GM21737 (cell line): Measurements from ENCODE around the gene IL21R.
A peak's percentile ranks its signal among the peaks of the same experiment; 100 is the strongest.
"Not testable (repeated sequence)": the region's sequence is repeated elsewhere in the genome, so short reads cannot be mapped to it uniquely, and the experiment has no call there.

Experiments
- ATAC-seq: cut with Tn5 transposase; IDR thresholded peaks from one replicate; pipeline ENCODE4 v1.9.1; 2021; ENCODE audit warnings: mild to moderate bottlenecking, moderate library complexity; ENCODE audit not compliant: unreplicated experiment

Gene IL21R

GRCh38 chr16:27374804-27375425 lies 27.1 kb upstream of the IL21R start:
- peak; percentile 52 for ATAC-seq

DNA sequence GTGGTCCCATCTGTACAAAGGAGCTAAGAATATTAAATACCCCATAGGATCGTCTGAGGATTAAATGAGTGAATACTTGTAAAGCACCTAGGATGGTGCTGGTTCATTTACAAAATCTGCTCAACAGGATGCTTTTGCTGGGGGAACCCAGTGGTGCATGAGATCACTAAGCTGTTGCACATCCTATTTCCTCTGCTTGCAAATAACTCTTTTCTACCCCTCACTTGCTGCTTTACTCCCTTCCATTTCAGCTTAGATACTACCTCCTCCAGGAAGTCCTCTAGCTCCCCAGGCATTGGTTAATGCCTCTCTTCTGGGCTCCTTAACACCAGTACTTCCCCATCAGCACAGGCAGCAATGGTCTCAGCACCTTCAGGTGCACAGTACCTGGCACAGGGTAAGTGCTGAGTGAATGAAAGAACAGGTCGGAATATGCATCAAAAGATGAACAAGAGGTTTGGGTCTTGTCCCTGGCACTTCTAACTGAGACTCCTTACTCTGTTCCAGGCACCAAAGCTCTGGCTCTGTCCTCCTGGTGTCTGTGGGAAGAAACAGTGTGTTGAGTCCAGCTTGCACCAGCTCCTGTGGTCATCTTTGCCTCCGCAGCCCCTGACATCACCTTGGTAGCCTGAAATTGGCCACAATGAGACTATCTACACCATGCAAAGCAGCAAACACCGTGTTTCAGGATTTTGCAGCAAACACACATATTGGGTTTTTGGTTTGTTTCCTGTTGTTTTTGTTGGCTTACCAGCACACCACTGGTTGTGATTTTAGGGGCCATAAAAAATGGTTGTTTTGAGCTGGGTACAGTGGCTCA lies 24.1 kb upstream of the IL21R start:
- ATAC-seq: no peak

DNA sequence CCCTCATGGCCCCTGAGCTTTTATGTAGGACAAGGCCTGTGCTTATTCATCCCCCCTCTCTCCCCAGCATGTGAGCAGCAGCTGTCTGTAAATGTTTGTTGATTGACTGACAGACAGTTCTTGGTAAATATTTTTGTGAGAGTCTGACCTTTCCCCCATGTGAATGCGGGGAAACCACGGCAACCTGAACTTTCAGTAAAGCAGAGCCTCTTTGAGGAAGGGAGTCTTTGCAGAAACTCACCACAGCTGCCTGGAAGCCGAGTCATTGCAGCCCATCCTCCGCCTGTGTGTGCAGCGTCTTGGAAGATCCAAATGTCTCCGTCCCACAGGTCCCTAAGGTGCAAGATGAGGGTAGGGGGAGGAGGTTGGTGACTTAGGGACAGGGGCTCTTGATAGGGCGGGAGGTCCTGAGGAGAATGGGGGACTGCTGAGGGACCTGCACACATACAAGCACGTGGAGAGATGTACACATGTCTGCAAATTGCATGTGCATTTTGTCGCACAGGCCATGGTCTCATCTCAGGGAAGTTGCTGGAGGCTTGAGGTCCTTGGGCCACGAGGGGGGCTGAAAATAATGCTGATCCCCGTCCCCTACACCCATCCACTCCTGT lies 23.0 kb upstream of the IL21R start:
- no peak for ATAC-seq

GRCh38 chr16:27379919-27380318 lies 22.1 kb upstream of the IL21R start:
- no peak for ATAC-seq

DNA sequence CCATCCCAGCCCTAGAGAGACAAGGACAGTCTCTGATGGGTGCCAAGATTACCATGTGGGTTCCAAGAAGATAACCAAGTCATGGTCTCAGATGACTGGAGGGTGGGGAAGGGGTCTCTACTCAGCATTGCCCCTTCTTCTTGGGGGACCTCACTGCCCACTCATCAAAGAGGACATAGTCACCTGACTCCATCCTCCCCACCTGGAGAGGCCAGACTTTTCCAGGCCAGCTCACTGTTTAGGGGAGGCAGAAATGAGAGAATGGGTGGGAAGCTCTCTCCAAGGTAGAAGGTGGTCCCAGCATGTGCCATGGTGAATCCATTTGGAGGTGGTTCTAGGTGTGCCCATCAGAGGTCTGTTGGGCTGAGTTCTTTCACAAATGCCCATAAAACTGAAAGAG lies 20.7 kb upstream of the IL21R start:
- no peak for ATAC-seq

DNA sequence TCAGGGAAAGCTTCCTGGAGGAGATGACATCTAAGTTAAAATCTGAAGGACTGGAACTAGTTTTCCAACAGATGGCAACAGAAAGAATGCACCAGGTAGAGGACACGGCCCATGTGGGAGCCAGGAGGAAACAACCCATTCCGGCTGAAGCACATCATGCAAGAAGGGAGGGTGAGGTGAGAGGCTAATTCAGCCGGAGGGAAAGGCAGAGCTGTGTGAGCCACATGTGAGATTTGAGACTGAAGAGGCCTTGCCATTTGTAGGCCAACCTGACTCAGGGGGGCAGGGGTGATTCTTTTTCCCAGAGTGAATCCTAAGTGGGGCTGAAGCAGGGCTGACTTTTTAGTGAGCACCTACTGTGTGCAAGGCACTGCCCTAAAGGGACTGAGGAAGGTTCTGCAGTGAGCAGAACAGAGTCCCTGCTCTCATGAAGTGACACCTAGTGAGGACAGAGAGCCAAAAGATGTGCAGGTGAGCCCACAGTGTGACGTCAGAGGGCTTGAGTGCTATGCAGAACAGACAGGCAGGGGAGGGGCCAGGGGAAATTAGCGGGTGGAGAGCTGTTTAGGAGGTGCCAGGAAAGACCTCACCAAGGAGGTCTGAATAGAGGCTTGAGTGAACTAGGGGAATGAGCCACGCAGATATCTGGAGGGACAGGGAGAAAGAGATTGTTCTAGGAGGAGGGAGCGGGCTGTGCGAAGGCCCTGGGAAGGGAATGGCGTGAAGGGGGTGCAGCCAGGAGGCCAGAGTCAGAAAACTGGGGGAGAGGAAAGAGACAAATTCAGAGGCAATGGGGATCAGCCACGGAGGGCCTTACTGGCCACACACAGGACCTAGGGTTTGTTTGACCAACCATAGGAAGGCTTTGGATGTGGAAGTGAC lies 19.8 kb upstream of the IL21R start:
- no peak for ATAC-seq

- ATAC-seq: no peak
These were observed 18.3 kb upstream of the IL21R start for GRCh38 chr16:27383556-27384243.

DNA sequence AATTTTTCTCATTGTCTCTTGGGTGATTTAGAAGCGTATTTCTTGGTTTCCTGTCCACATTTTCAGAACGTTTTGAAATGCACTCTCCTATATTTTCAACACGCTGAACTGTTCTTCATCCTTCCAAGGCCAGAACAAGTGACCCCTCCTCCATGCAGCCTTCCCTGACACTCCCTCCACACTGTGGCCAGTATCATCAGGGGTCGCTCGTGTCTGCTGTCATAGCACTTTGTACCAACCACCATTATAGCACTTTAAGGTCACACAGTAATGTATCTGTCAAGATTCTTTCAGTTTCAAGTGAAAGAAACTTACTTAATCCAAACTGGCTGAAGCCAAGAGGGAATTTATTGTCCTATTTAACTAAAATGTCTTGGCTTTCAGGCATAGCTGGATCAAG lies 17.5 kb upstream of the IL21R start:
- ATAC-seq: no peak

DNA sequence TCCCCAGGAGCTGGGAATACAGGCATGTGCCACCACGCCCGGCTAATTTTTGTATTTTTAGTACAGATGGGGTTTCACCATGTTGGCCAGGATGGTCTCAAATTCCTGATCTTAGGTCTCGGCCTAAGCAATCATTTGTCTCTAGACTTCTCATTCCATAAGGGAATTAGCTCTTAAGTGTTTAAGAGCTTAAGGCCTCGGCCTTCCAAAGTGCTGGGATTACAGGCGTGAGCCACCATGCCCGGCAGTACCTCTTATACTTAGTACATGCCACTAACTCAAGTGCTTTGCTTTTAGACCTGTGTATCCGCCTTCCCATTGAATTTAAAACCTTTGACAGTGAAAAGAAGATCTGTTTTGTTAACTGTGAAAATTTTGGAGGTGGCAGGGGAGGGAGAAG lies 16.6 kb upstream of the IL21R start:
- no peak for ATAC-seq

- ATAC-seq: no peak
These were observed 15.3 kb upstream of the IL21R start for GRCh38 chr16:27386674-27387073.

GRCh38 chr16:27387724-27388123 lies 14.2 kb upstream of the IL21R start:
- ATAC-seq: no peak

- no peak for ATAC-seq
These were observed 12.6 kb upstream of the IL21R start for GRCh38 chr16:27389272-27389961.

- no peak for ATAC-seq
These were observed 11.8 kb upstream of the IL21R start for GRCh38 chr16:27390151-27390550.

DNA sequence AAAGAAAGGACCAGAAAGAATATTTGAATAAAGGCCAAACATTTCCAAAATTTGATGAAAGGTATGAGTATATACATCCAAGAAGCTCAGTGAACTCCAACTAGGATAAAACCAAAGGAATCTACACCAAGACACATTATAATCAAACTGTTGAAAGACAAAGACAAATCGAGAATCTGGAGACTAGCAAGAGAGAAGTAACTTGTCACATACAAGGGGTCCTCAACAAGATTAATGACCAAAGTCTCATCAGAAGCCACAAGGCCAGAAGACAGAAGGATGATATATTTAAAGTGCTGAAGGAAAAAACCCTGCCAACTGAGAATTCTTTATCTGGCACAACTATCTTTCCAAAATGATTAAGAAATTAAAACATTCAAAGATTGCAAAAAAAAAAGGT lies 9.3 kb upstream of the IL21R start:
- no peak for ATAC-seq

DNA sequence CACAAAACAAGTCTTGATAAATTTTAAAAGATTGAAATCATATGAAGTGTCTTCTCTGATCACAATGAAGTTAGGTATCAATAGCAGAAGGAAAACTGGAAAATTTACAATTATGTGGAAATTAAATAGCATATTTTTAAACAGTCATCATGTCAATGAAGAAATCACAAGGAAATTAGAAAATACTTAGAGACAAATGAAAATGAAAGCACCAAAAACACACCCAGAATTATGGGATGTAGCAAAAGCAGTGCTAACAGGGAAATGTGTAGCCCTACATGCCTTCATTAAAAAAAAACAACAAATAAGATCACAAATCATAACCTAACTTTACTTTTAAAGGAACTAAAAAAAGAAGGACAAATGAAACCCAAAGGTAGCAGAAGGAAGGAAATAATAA lies 7.5 kb upstream of the IL21R start:
- no peak for ATAC-seq

- not testable (repeated sequence) for ATAC-seq
These were observed 3.6 kb upstream of the IL21R start for GRCh38 chr16:27398341-27398893.

GRCh38 chr16:27398894-27399853 lies 2.8 kb upstream of the IL21R start:
- peak; percentile 32 for ATAC-seq

DNA sequence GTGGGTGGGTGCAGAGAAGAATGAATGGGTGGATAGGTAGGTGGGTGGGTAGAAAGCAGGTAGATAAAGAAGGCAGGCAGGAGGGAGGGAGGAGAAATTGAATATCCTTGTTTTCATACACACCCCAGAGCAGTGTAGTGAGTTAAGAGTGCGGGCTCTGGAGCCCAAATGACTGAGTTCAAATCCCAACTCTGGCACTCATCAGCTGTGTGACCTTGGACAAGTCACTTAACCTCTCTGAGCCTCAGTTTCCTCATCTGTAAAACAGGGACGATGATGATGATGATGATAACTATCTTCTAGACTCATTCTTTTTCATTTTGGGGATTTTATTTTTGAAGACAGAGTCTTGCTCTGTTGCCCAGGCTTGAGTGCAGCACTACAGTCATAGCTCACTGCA lies 2.0 kb upstream of the IL21R start:
- ATAC-seq: no peak
